ENCODE data around the gene SPACA9.

- TF ChIP-seq POLR2A (IDR thresholded peaks at IDR 0.05) (no peak), CTCF (IDR thresholded peaks at IDR 0.05) (no peak)
These were observed 23.9 kb upstream of the SPACA9 start for GRCh38 chr9:132854832-132855231.

Data from right lobe of liver (tissue), 4 donors.